ENCODE data around the gene SYNE3. TPM values are rescaled to one million over a fixed set of nuclear protein-coding genes. Genes with fewer than 3 reads are reported as not detected.

Gene SYNE3
- total RNA-seq, 6 experiments from 2014 or later = 14.8 to 20.4 (median 16.3) TPM

- H3K27ac Mint-ChIP-seq = no peak overlapping the region
- no peaks in the 10 kb centered on the region for H3K9me3 Mint-ChIP-seq
- TF ChIP-seq CTCF (IDR thresholded peaks at IDR 0.05) = no peak
- no peak for DNase-seq
- H3K36me3 Mint-ChIP-seq (ENCODE audit: low read depth) = peaks cover 8% of the 10 kb centered on the region
- H3K4me3 Mint-ChIP-seq = no peak overlapping the region
- H3K4me1 Mint-ChIP-seq (ENCODE audit: low read depth) = peaks cover 31% of the 10 kb centered on the region
- H3K27me3 Mint-ChIP-seq (ENCODE audit: insufficient read depth) = peaks cover 3% of the 10 kb centered on the region; the same call in 1 of the 2 replicates
Observed at GRCh38 chr14:95538801-95539509, 22.5 kb upstream of the SYNE3 start.

- H3K9me3 Mint-ChIP-seq = no peaks in the 10 kb centered on the region
- peaks cover 3% of the 10 kb centered on the region; the same call in 1 of the 2 replicates for H3K27me3 Mint-ChIP-seq (ENCODE audit: insufficient read depth)
- H3K27ac Mint-ChIP-seq = no peak overlapping the region
- peaks cover 44% of the 10 kb centered on the region for H3K4me1 Mint-ChIP-seq (ENCODE audit: low read depth)
- no peak for TF ChIP-seq CTCF (IDR thresholded peaks at IDR 0.05)
- peak overlapping the region; percentile 91 for H3K4me3 Mint-ChIP-seq
- DNase-seq = no peak
- H3K36me3 Mint-ChIP-seq (ENCODE audit: low read depth) = peaks cover 3% of the 10 kb centered on the region
Observed at GRCh38 chr14:95537298-95538089, 21.0 kb upstream of the SYNE3 start.

- Mint-ChIP-seq H3K27me3 (ENCODE audit: insufficient read depth) (peaks cover 3% of the 10 kb centered on the region; the same call in 1 of the 2 replicates), H3K4me3 (peak overlapping the region; percentile 91), H3K27ac (no peak overlapping the region; the same call in none of the 2 replicates), H3K9me3 (no peaks in the 10 kb centered on the region), H3K36me3 (ENCODE audit: low read depth) (peaks cover 10% of the 10 kb centered on the region), H3K4me1 (ENCODE audit: low read depth) (peaks cover 52% of the 10 kb centered on the region)
- no peak for DNase-seq
- TF ChIP-seq CTCF (IDR thresholded peaks at IDR 0.05) = no peak
Observed at GRCh38 chr14:95536671-95537070, 20.2 kb upstream of the SYNE3 start.

- Mint-ChIP-seq H3K36me3 (ENCODE audit: low read depth) (peaks cover 10% of the 10 kb centered on the region), H3K27me3 (ENCODE audit: insufficient read depth) (peaks cover 3% of the 10 kb centered on the region; the same call in 1 of the 2 replicates), H3K27ac (peak overlapping the region; percentile 88), H3K4me3 (peak overlapping the region; percentile 91), H3K9me3 (no peaks in the 10 kb centered on the region), H3K4me1 (ENCODE audit: low read depth) (peaks cover 58% of the 10 kb centered on the region)
- DNase-seq = no peak
- no peak for TF ChIP-seq CTCF (IDR thresholded peaks at IDR 0.05)
Observed at GRCh38 chr14:95536036-95536593, 19.7 kb upstream of the SYNE3 start.

- H3K27me3 Mint-ChIP-seq (ENCODE audit: insufficient read depth) = peaks cover 3% of the 10 kb centered on the region; the same call in 1 of the 2 replicates
- no peak for DNase-seq
- peaks cover 10% of the 10 kb centered on the region for H3K36me3 Mint-ChIP-seq (ENCODE audit: low read depth)
- H3K9me3 Mint-ChIP-seq = no peaks in the 10 kb centered on the region
- TF ChIP-seq CTCF (IDR thresholded peaks at IDR 0.05) = no peak
- H3K4me3 Mint-ChIP-seq = peak overlapping the region; percentile 91
- H3K4me1 Mint-ChIP-seq (ENCODE audit: low read depth) = peaks cover 65% of the 10 kb centered on the region
- peak overlapping the region; percentile 88 for H3K27ac Mint-ChIP-seq
Observed at GRCh38 chr14:95535226-95536021, 19.0 kb upstream of the SYNE3 start.

All from HFFc6 (cell line).